ENCODE results near the gene CDH16. TPM values are rescaled to one million over a fixed set of nuclear protein-coding genes. Genes with fewer than 3 reads are reported as not detected.
A peak's percentile ranks its signal among the peaks of the same experiment; 100 is the strongest.

CDH16 gene
- total and polyA plus RNA-seq, 2 of the 13 experiments (the other 11 are each of a cell fraction or from before 2014, with no cell fraction given): 2.7 to 3.9 TPM

GRCh38 chr16:66926961-66927436 lies 8.3 kb upstream of the CDH16 start (continued):
- peak; percentile 74 for TF ChIP-seq RFX1 (IDR thresholded peaks at IDR 0.05)
- TF ChIP-seq NRL (CRISPR knock-in tag; IDR thresholded peaks at IDR 0.05; ENCODE audit: borderline replicate concordance): 0 out of 2 replicates have a peak, but pooled peaks have one; percentile 38
- TF ChIP-seq, protein P1, sequence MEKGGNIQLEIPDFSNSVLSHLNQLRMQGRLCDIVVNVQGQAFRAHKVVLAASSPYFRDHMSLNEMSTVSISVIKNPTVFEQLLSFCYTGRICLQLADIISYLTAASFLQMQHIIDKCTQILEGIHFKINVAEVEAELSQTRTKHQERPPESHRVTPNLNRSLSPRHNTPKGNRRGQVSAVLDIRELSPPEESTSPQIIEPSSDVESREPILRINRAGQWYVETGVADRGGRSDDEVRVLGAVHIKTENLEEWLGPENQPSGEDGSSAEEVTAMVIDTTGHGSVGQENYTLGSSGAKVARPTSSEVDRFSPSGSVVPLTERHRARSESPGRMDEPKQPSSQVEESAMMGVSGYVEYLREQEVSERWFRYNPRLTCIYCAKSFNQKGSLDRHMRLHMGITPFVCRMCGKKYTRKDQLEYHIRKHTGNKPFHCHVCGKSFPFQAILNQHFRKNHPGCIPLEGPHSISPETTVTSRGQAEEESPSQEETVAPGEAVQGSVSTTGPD (CRISPR knock-in tag; IDR thresholded peaks at IDR 0.05): peak; percentile 27; the same call in 1 of the 2 replicates
- no peak for TF ChIP-seq RARA (CRISPR knock-in tag; IDR thresholded peaks at IDR 0.05)
- TF ChIP-seq ZNF564 (CRISPR knock-in tag; IDR thresholded peaks at IDR 0.05): no peak
- 0 out of 2 replicates have a peak, but pooled peaks have one; percentile 45 for TF ChIP-seq AHR (CRISPR knock-in tag; IDR thresholded peaks at IDR 0.05)
- peak; percentile 62; the same call in 1 of the 2 replicates for TF ChIP-seq MAZ (IDR thresholded peaks at IDR 0.05; ENCODE audit: borderline replicate concordance, low read depth, low read length)
- no peak for TF ChIP-seq MAZ (CRISPR knock-in tag; IDR thresholded peaks at IDR 0.05; ENCODE audit: low read depth)
- no peak for TF ChIP-seq ZNF383 (CRISPR knock-in tag; IDR thresholded peaks at IDR 0.05; ENCODE audit: borderline replicate concordance)
- no peak for TF ChIP-seq FOXA3 (CRISPR knock-in tag; IDR thresholded peaks at IDR 0.05)
- 0 out of 4 replicates have a peak, but pooled peaks of 1 of the 2 experiments have one; percentile 46 for TF ChIP-seq NR2F1 (CRISPR knock-in tag; IDR thresholded peaks at IDR 0.05)
- TF ChIP-seq PAWR (CRISPR knock-in tag; IDR thresholded peaks at IDR 0.05; ENCODE audit: borderline replicate concordance): no peak
- peak; percentile 45; the same call in 1 of the 2 replicates for TF ChIP-seq RFX3 (CRISPR knock-in tag; IDR thresholded peaks at IDR 0.05)
- peak in 1 of 2 experiments; percentile 64; a peak in 1 of 4 replicates for TF ChIP-seq EP300 (IDR thresholded peaks at IDR 0.05; ENCODE audit: low read depth in 2 of 2, low read length in 2 of 2)
- TF ChIP-seq EP300 (CRISPR knock-in tag; IDR thresholded peaks at IDR 0.05; ENCODE audit: borderline replicate concordance): 0 out of 2 replicates have a peak, but pooled peaks have one; percentile 26

All from HepG2 (cell line).